ENCODE results near the gene NEMP2. TPM values are rescaled to one million over a fixed set of nuclear protein-coding genes. Genes with fewer than 3 reads are reported as not detected.
"Not testable (repeated sequence)": the region's sequence is repeated elsewhere in the genome, so short reads cannot be mapped to it uniquely, and the experiment has no call there.

The NEMP2 gene
- total and polyA plus RNA-seq, 2 of the 8 experiments (the other 6 are each of a cell fraction or from before 2014, with no cell fraction given): 3.1 to 5.3 TPM

DNA sequence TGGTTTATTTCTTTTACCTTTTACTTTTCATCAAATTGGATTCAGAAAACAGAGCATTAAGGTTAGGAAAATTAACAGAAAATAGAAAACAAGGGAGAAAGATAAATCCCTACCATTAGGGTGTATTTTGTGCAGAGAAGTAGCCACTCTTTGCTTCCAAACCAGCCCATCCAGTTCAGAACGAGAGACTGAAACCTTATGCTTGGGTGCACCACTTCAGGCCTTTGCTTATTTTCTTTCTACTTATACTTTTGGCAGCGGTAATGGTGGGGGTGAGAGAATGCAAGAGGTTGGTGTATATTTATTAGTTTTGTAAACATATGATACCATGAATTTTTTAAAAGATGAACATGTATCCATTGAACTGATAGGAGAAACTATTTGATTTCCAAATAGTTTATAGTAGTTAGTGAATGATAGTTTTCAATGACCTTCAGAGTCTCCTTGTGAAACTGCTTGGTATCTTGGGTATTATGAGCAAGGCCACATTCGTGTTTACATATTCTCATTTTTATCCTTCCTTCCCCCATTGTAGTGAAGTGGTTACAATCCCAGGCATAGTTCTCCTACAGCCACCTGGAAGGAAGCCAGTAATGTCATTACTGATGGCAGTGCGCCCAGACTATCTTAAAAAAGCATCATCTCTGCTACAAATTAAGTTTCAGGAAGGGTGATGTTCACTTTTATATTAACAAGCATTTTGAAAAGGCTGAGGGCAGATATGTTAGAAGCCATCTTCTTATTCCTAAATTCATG is 65.5 kb downstream of the NEMP2 start (continued):
- TF ChIP-seq, protein P1, sequence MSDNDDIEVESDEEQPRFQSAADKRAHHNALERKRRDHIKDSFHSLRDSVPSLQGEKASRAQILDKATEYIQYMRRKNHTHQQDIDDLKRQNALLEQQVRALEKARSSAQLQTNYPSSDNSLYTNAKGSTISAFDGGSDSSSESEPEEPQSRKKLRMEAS (IDR thresholded peaks at IDR 0.05): no peak
- TF ChIP-seq GABPA (IDR thresholded peaks at IDR 0.05; ENCODE audit: borderline replicate concordance, insufficient read depth, low read length): no peak
- TF ChIP-seq TBP (IDR thresholded peaks at IDR 0.05; ENCODE audit: low read depth, low read length): no peak
- TF ChIP-seq NRF1 (IDR thresholded peaks at IDR 0.05; ENCODE audit: low read depth, low read length): no peak
- TF ChIP-seq SP2 (IDR thresholded peaks at IDR 0.05; ENCODE audit: low read length): no peak
- no peak for TF ChIP-seq SIX5 (IDR thresholded peaks at IDR 0.05; ENCODE audit: low read depth, low read length)
- TF ChIP-seq, protein P2, sequence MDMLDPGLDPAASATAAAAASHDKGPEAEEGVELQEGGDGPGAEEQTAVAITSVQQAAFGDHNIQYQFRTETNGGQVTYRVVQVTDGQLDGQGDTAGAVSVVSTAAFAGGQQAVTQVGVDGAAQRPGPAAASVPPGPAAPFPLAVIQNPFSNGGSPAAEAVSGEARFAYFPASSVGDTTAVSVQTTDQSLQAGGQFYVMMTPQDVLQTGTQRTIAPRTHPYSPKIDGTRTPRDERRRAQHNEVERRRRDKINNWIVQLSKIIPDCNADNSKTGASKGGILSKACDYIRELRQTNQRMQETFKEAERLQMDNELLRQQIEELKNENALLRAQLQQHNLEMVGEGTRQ (IDR thresholded peaks at IDR 0.05; ENCODE audit: low read length): no peak

DNA sequence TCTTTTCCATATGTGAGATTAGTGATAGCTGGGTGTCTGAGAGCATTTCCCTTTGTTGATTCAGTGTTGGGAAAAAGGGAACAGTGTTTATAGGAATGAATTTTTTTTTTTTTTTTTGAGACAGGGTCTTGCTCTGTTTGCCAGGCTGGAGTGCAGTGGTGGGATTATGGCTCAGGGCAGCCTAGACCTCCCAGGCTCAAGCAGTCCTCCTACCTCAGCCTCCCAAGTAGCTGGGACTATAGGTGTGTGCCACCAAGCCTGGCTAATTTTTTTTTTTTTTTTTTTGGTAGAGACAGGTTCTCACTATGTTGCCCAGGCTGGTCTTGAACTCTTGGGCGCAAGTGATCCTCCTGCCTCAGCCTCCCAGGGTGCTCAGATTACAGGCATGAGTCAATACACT is 66.2 kb downstream of the NEMP2 start:
- not testable (repeated sequence) for H3K9ac ChIP-seq (replicated peaks in 1 of 4; ENCODE audit: extremely low read depth in 1 of 4, low read depth in 3 of 4, low read length in 3 of 4); H2BK20ac ChIP-seq (ENCODE audit: low read length); H2AK5ac ChIP-seq (ENCODE audit: low read depth, low read length); H3K18ac ChIP-seq (ENCODE audit: extremely low read depth, low read length); H3K27ac ChIP-seq (ENCODE audit: low read depth, low read length); H2BK5ac ChIP-seq (ENCODE audit: low read depth, low read length); H3K79me1 ChIP-seq (ENCODE audit: low read depth, low read length); H3K9me3 ChIP-seq (ENCODE audit: insufficient read depth in 2 of 2, low read depth in 1 of 2, low read length in 1 of 2); H3K23me2 ChIP-seq (ENCODE audit: low read depth, low read length); DNase-seq (ENCODE audit: low read depth in 1 of 2, low spot score in 2 of 2); H3K4me1 ChIP-seq (replicated peaks in 1 of 4; ENCODE audit: control insufficient read depth in 3 of 4, insufficient read depth in 4 of 4, low read length in 3 of 4); H3K4me3 ChIP-seq (ENCODE audit: extremely low read depth in 1 of 4, insufficient read depth in 2 of 4, low read depth in 3 of 4, low read length in 4 of 4); H2BK12ac ChIP-seq (ENCODE audit: low read depth, low read length); H4K20me1 ChIP-seq (replicated peaks in 1 of 2; ENCODE audit: control insufficient read depth in 1 of 2, insufficient read depth in 2 of 2, low read length in 2 of 2); H3K36me3 ChIP-seq (ENCODE audit: control insufficient read depth in 2 of 4, insufficient read depth in 4 of 4, low read length in 3 of 4); H3K4ac ChIP-seq (replicated peaks; ENCODE audit: insufficient read length, low read depth, low read length); H2BK120ac ChIP-seq (replicated peaks; ENCODE audit: low read depth, low read length); H4K5ac ChIP-seq (ENCODE audit: insufficient read length, low read depth, low read length); H3K27me3 ChIP-seq (replicated peaks in 1 of 4; ENCODE audit: control insufficient read depth in 3 of 4, extremely low read depth in 1 of 4, insufficient read depth in 3 of 4, low read length in 3 of 4); H4K8ac ChIP-seq (ENCODE audit: extremely low read depth, insufficient read depth, low read length); H4K91ac ChIP-seq (replicated peaks; ENCODE audit: insufficient read length, low read length); H3K79me2 ChIP-seq (ENCODE audit: control insufficient read depth in 1 of 2, insufficient read depth in 2 of 2, low read length in 2 of 2); H3K56ac ChIP-seq (replicated peaks; ENCODE audit: insufficient read length, low read depth, low read length); H2BK15ac ChIP-seq (ENCODE audit: low read length); H3K4me2 ChIP-seq (ENCODE audit: insufficient read depth in 1 of 2, low read depth in 2 of 2, low read length in 2 of 2); H3K23ac ChIP-seq (ENCODE audit: insufficient read length); FAIRE-seq; H3K14ac ChIP-seq (ENCODE audit: insufficient read length); H2AFZ ChIP-seq (ENCODE audit: low read length)
- WGBS, 2 experiments (ENCODE audit: extremely low coverage in 1 of 2, insufficient coverage in 1 of 2, insufficient read length in 1 of 2, insufficient replicate concordance in 2 of 2, low coverage in 1 of 2, low lambda C conversion rate in 2 of 2, missing lambda C conversion rate in 1 of 2): 100% methylated on average over 1 of the region's 1 CpG; no CpG with 5 or more reads in 1 of the 2 experiments
- ChIA-PET POLR2A (ENCODE audit: partially characterized antibody) (interaction anchor here (1.2 kb wide), 1 partner anchor 9 kb away, joined by 3 read pairs; no protein-coding TSS in a partner anchor), CTCF (ENCODE audit: partially characterized antibody) (interaction anchor here (0.6 to 1.4 kb wide), 3 partner anchors 109 to 1247 kb away, joined by 3 to 5 read pairs (median 5); no protein-coding TSS in a partner anchor)

Data from H1 (cell line).